Liver (tissue), 3 donors: ENCODE measurements around the gene S100Z.

ENCODE experiments used
- JUND ChIP-seq, 2 donors: IDR thresholded peaks; 2 replicates each; pipeline ENCODE4 v1.6.1; 2016; ENCODE audit warnings: antibody characterized with exemption in 2 of 2
- TF ChIP-seq, protein P1 (sequence below): IDR thresholded peaks from 2 replicates; pipeline ENCODE4 v1.6.1; 2016; ENCODE audit warnings: antibody characterized with exemption
- TF ChIP-seq, protein P2 (sequence below): fragments of 150-350 bp; IDR thresholded peaks from 2 replicates; pipeline ENCODE4 v1.5.1; 2017; ENCODE audit warnings: improper control_type of control experiment, low read depth, low read length; ENCODE audit not compliant: missing input control
- TF ChIP-seq, protein P3 (sequence below): IDR thresholded peaks from 2 replicates; pipeline ENCODE4 v1.6.1; 2016; ENCODE audit warnings: antibody characterized with exemption
- donor health status: healthy.
- donor health status: healthy.

DNA sequence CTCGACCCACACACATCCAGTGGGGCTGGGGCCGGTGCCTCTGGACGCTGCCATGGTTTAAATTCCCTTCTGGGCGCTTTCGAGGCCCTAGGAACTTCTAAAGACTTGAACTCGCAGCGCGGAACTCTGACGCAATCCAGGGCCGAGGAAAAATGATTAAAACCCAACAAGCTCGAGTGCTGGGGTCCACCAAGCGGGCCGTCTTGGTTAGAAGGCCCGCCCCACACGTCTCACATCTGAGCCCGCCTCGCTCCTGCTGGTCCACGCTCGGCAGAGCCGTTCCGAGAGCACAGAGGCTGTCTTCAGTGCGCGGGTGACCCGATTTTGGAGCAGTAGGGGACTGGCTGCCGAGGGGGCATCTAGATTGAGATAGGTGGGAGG lies 104.6 kb downstream of the S100Z start:
- TF ChIP-seq JUND (IDR thresholded peaks at IDR 0.05): no peak
- TF ChIP-seq, protein P1, sequence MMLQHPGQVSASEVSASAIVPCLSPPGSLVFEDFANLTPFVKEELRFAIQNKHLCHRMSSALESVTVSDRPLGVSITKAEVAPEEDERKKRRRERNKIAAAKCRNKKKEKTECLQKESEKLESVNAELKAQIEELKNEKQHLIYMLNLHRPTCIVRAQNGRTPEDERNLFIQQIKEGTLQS: no peak
- TF ChIP-seq, protein P2, sequence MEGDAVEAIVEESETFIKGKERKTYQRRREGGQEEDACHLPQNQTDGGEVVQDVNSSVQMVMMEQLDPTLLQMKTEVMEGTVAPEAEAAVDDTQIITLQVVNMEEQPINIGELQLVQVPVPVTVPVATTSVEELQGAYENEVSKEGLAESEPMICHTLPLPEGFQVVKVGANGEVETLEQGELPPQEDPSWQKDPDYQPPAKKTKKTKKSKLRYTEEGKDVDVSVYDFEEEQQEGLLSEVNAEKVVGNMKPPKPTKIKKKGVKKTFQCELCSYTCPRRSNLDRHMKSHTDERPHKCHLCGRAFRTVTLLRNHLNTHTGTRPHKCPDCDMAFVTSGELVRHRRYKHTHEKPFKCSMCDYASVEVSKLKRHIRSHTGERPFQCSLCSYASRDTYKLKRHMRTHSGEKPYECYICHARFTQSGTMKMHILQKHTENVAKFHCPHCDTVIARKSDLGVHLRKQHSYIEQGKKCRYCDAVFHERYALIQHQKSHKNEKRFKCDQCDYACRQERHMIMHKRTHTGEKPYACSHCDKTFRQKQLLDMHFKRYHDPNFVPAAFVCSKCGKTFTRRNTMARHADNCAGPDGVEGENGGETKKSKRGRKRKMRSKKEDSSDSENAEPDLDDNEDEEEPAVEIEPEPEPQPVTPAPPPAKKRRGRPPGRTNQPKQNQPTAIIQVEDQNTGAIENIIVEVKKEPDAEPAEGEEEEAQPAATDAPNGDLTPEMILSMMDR: no peak
- TF ChIP-seq, protein P3, sequence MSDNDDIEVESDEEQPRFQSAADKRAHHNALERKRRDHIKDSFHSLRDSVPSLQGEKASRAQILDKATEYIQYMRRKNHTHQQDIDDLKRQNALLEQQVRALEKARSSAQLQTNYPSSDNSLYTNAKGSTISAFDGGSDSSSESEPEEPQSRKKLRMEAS: no peak
